NCI-H146 (cell line): ENCODE measurements around the gene KCNB1.

Experiments
- DNase-seq: peaks from one replicate; lab custom pipeline; 2025; lab: John Stamatoyannopoulos, UW

KCNB1 gene

GRCh38 chr20:49409302-49409974 is 73.0 kb downstream of the KCNB1 start:
- DNase-seq, result no peak

- no peak for DNase-seq
Measured at GRCh38 chr20:49408509-49409104, 73.9 kb downstream of the KCNB1 start.

GRCh38 chr20:49406666-49407065 is 75.8 kb downstream of the KCNB1 start:
- DNase-seq, result no peak

- DNase-seq, result no peak
Measured at GRCh38 chr20:49405696-49406095, 76.8 kb downstream of the KCNB1 start.

- peak; percentile 5 for DNase-seq
Measured at GRCh38 chr20:49405062-49405683, 77.3 kb downstream of the KCNB1 start.

- DNase-seq, result no peak
Measured at GRCh38 chr20:49404461-49404860, 78.0 kb downstream of the KCNB1 start.

- DNase-seq, result no peak
Measured at GRCh38 chr20:49403911-49404310, 78.6 kb downstream of the KCNB1 start.

GRCh38 chr20:49403012-49403411 is 79.5 kb downstream of the KCNB1 start:
- no peak for DNase-seq

- no peak for DNase-seq
Measured at GRCh38 chr20:49400904-49401303, 81.6 kb downstream of the KCNB1 start.

GRCh38 chr20:49400410-49400809 is 82.1 kb downstream of the KCNB1 start:
- no peak for DNase-seq

GRCh38 chr20:49399329-49399728 is 83.1 kb downstream of the KCNB1 start:
- no peak for DNase-seq

GRCh38 chr20:49398401-49399144 is 83.9 kb downstream of the KCNB1 start:
- no peak for DNase-seq

- no peak for DNase-seq
Measured at GRCh38 chr20:49397525-49397924, 84.9 kb downstream of the KCNB1 start.

- no peak for DNase-seq
Measured at GRCh38 chr20:49396230-49396629, 86.2 kb downstream of the KCNB1 start.

GRCh38 chr20:49395659-49396058 is 86.8 kb downstream of the KCNB1 start:
- DNase-seq, result no peak

GRCh38 chr20:49395183-49395582 is 87.3 kb downstream of the KCNB1 start:
- no peak for DNase-seq

- DNase-seq, result no peak
Measured at GRCh38 chr20:49394757-49395156, 87.7 kb downstream of the KCNB1 start.

- DNase-seq, result no peak
Measured at GRCh38 chr20:49394264-49394663, 88.2 kb downstream of the KCNB1 start.

- DNase-seq, result no peak
Measured at GRCh38 chr20:49393803-49394202, 88.7 kb downstream of the KCNB1 start.

- DNase-seq, result peak; percentile 48
Measured at GRCh38 chr20:49392745-49393144, 89.7 kb downstream of the KCNB1 start.

- no peak for DNase-seq
Measured at GRCh38 chr20:49391404-49392245, 90.8 kb downstream of the KCNB1 start.

GRCh38 chr20:49389854-49390253 is 92.6 kb downstream of the KCNB1 start:
- DNase-seq, result no peak
